ENCODE measurements around the gene CGB3.

- TF ChIP-seq CTCF (conservative IDR thresholded peaks at IDR 0.05 in 1 of 2, IDR thresholded peaks at IDR 0.05 in 1 of 2; ENCODE audit: extremely low read depth in 1 of 2, insufficient read depth in 1 of 2, low read depth in 1 of 2, low read length in 2 of 2) (no peak), EZH2 (IDR thresholded peaks at IDR 0.05; ENCODE audit: borderline replicate concordance, low read length) (peak; percentile 56)
Observed at GRCh38 chr19:49071860-49072547, 47.9 kb upstream of the CGB3 start.
